GM23338 (cell line): ENCODE measurements around the gene LMX1B.

ENCODE experiments used
- CTCF ChIP-seq, 2 experiments: fragments of 200-600 bp in 1 of 2; sonication (generic) in 1 of 2; conservative IDR thresholded peaks; 2 replicates each; pipeline versions ENCODE4 v1.5.1 to v1.6.1; 2016 to 2017; ENCODE audit warnings: antibody characterized with exemption in 2 of 2, low read depth in 2 of 2, mild to moderate bottlenecking in 2 of 2, moderate library complexity in 1 of 2
- ETS1 ChIP-seq: IDR thresholded peaks from 2 replicates; pipeline ENCODE4 v1.6.1; 2016; ENCODE audit warnings: antibody characterized with exemption
- EZH2 ChIP-seq: fragments of 200-600 bp; sonication (generic); IDR thresholded peaks from one replicate; pipeline ENCODE4 v1.8.0; 2017; ENCODE audit warnings: antibody characterized with exemption, mild to moderate bottlenecking, low read depth; ENCODE audit not compliant: unreplicated experiment
- POLR2AphosphoS5 ChIP-seq: IDR thresholded peaks from 2 replicates; pipeline ENCODE4 v1.6.1; 2016; ENCODE audit warnings: antibody characterized with exemption, low read depth
- TF ChIP-seq, protein P1 (sequence below): fragments of 250-450 bp; sonication (Bioruptor Pico); IDR thresholded peaks from 2 replicates; pipeline ENCODE4 v1.5.0; 2020; ENCODE audit warnings: mild to moderate bottlenecking, moderate library complexity

DNA sequence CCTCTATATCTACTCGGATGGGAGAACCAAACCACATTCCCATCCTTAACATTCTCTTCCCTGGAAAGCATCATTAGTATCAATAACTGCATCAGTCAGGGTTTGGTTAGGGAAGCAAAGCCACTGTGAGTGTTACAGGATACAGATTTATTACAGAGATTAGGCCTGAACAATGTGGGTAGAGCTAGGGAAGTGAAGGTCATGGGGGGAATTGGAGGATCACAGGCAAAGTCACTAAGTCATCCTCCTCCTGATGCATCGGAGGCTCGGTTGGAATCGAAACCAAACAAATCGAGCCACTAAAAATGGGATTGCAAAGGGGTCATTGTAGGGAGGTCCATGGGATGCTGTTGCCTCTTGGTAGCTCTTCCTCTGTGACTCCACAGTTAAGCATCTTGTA, 129.3 kb downstream of the LMX1B start:
- TF ChIP-seq CTCF (conservative IDR thresholded peaks at IDR 0.05; ENCODE audit: low read depth in 2 of 2) (no peak), EZH2 (no peak), POLR2AphosphoS5 (no peak), ETS1 (no peak)
- TF ChIP-seq, protein P1, sequence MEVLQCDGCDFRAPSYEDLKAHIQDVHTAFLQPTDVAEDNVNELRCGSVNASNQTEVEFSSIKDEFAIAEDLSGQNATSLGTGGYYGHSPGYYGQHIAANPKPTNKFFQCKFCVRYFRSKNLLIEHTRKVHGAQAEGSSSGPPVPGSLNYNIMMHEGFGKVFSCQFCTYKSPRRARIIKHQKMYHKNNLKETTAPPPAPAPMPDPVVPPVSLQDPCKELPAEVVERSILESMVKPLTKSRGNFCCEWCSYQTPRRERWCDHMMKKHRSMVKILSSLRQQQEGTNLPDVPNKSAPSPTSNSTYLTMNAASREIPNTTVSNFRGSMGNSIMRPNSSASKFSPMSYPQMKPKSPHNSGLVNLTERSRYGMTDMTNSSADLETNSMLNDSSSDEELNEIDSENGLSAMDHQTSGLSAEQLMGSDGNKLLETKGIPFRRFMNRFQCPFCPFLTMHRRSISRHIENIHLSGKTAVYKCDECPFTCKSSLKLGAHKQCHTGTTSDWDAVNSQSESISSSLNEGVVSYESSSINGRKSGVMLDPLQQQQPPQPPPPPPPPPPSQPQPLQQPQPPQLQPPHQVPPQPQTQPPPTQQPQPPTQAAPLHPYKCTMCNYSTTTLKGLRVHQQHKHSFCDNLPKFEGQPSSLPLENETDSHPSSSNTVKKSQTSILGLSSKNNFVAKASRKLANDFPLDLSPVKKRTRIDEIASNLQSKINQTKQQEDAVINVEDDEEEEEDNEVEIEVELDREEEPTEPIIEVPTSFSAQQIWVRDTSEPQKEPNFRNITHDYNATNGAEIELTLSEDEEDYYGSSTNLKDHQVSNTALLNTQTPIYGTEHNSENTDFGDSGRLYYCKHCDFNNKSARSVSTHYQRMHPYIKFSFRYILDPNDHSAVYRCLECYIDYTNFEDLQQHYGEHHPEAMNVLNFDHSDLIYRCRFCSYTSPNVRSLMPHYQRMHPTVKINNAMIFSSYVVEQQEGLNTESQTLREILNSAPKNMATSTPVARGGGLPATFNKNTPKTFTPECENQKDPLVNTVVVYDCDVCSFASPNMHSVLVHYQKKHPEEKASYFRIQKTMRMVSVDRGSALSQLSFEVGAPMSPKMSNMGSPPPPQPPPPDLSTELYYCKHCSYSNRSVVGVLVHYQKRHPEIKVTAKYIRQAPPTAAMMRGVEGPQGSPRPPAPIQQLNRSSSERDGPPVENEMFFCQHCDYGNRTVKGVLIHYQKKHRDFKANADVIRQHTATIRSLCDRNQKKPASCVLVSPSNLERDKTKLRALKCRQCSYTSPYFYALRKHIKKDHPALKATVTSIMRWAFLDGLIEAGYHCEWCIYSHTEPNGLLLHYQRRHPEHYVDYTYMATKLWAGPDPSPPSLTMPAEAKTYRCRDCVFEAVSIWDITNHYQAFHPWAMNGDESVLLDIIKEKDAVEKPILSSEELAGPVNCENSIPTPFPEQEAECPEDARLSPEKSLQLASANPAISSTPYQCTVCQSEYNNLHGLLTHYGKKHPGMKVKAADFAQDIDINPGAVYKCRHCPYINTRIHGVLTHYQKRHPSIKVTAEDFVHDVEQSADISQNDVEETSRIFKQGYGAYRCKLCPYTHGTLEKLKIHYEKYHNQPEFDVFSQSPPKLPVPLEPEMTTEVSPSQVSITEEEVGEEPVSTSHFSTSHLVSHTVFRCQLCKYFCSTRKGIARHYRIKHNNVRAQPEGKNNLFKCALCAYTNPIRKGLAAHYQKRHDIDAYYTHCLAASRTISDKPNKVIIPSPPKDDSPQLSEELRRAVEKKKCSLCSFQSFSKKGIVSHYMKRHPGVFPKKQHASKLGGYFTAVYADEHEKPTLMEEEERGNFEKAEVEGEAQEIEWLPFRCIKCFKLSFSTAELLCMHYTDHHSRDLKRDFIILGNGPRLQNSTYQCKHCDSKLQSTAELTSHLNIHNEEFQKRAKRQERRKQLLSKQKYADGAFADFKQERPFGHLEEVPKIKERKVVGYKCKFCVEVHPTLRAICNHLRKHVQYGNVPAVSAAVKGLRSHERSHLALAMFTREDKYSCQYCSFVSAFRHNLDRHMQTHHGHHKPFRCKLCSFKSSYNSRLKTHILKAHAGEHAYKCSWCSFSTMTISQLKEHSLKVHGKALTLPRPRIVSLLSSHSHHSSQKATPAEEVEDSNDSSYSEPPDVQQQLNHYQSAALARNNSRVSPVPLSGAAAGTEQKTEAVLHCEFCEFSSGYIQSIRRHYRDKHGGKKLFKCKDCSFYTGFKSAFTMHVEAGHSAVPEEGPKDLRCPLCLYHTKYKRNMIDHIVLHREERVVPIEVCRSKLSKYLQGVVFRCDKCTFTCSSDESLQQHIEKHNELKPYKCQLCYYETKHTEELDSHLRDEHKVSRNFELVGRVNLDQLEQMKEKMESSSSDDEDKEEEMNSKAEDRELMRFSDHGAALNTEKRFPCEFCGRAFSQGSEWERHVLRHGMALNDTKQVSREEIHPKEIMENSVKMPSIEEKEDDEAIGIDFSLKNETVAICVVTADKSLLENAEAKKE (CRISPR knock-in tag): no peak
